PC-3 (cell line): ENCODE data around the gene RIMS4. TPM values are rescaled to one million over a fixed set of nuclear protein-coding genes. Genes with fewer than 3 reads are reported as not detected.

Experiments used
- ATAC-seq: fragments of 200-7000 bp; cut with Tn5 transposase; 2 replicates; pipeline ENCODE4 v1.9.1; 2020; ENCODE audit warnings: mild to moderate bottlenecking, moderate library complexity
- Bru-seq: library from RNA; stranded (reverse); fragments of 400-500 nt; gene quantifications from one replicate; lab custom pipeline; 2021; lab: Mats Ljungman, UMichigan
- BruChase-seq, 2 experiments: library from RNA; stranded (reverse); fragments of 400-500 nt; gene quantifications; one replicate each; lab custom pipeline; 2021; lab: Mats Ljungman, UMichigan
- BruUV-seq: library from RNA; stranded (reverse); fragments of 400-500 nt; replicated peaks from 2 replicates; lab custom pipeline; 2021; lab: Mats Ljungman, UMichigan
- CTCF ChIA-PET: fragments of 300-600 bp; sonication (Branson Sonifier 250); formaldehyde crosslinking; loops from one replicate; lab custom pipeline; 2022; ENCODE audit warnings: antibody characterized with exemption; lab: Charles Lee
- POLR2A ChIA-PET: fragments of 300-600 bp; sonication (Branson Sonifier 250); formaldehyde crosslinking; loops from one replicate; lab custom pipeline; 2022; ENCODE audit warnings: antibody characterized with exemption; ENCODE audit not compliant: unreplicated experiment; lab: Charles Lee
- DNase-seq: peaks from one replicate; pipeline ENCODE4 v3.0.0-alpha.2; 2015
- H2AFZ ChIP-seq: fragments of 300-600 bp; sonication (generic); 2 replicates; pipeline ENCODE4 v1.6.0; 2016; ENCODE audit warnings: antibody characterized with exemption, low read length
- H3F3A ChIP-seq: fragments of 300-600 bp; sonication (generic); one replicate; pipeline ENCODE4 v1.6.0; 2017; ENCODE audit warnings: antibody characterized with exemption, low read length, control low read depth, mild to moderate bottlenecking; ENCODE audit not compliant: unreplicated experiment
- H3K27ac ChIP-seq: fragments of 300-600 bp; sonication (generic); 2 replicates; pipeline ENCODE4 v1.5.1; 2016; ENCODE audit warnings: mild to moderate bottlenecking, low read length
- H3K27me3 ChIP-seq: fragments of 300-600 bp; sonication (generic); 2 replicates; pipeline ENCODE4 v1.6.1; 2016; ENCODE audit warnings: low read length, mixed read lengths
- H3K36me3 ChIP-seq: fragments of 300-600 bp; sonication (generic); 2 replicates; pipeline ENCODE4 v1.6.1; 2016; ENCODE audit warnings: low read depth, mixed run types, low read length, mixed read lengths
- H3K4me1 ChIP-seq: fragments of 300-600 bp; sonication (generic); 2 replicates; pipeline ENCODE4 v1.5.1; 2016; ENCODE audit warnings: low read length; ENCODE audit not compliant: insufficient read depth
- H3K4me2 ChIP-seq: fragments of 300-600 bp; sonication (generic); 2 replicates; pipeline ENCODE4 v1.6.0; 2016; ENCODE audit warnings: low read length
- H3K4me3 ChIP-seq: fragments of 300-600 bp; sonication (generic); 2 replicates; pipeline ENCODE4 v1.5.1; 2016; ENCODE audit warnings: mild to moderate bottlenecking, low read length, mixed read lengths
- H3K79me2 ChIP-seq: fragments of 300-600 bp; sonication (generic); 2 replicates; pipeline ENCODE4 v1.6.1; 2017; ENCODE audit warnings: low read length, mixed read lengths
- H3K9ac ChIP-seq: fragments of 300-600 bp; sonication (generic); 2 replicates; pipeline ENCODE4 v1.6.0; 2016; ENCODE audit warnings: mild to moderate bottlenecking, low read length
- H3K9me2 ChIP-seq: fragments of 300-600 bp; sonication (generic); replicated peaks from 2 replicates; pipeline ENCODE4 v1.6.1; 2016; ENCODE audit warnings: mixed run types, low read length, mixed read lengths
- H3K9me3 ChIP-seq: fragments of 300-600 bp; sonication (generic); 2 replicates; pipeline ENCODE4 v1.6.1; 2016; ENCODE audit warnings: low read length, mixed read lengths
- H4K20me1 ChIP-seq: fragments of 300-600 bp; sonication (generic); 2 replicates; pipeline ENCODE4 v1.6.1; 2016; ENCODE audit warnings: low read length, mixed read lengths
- EZH2 ChIP-seq: fragments of 300-600 bp; sonication (generic); IDR thresholded peaks from one replicate; pipeline ENCODE4 v1.6.1; 2017; ENCODE audit warnings: antibody characterized with exemption, mild to moderate bottlenecking, low read length; ENCODE audit not compliant: unreplicated experiment
- EZH2phosphoT487 ChIP-seq: fragments of 300-600 bp; sonication (generic); IDR thresholded peaks from 2 replicates; pipeline ENCODE4 v1.6.1; 2018; ENCODE audit warnings: mild to moderate bottlenecking, antibody characterized with exemption, low read length, borderline replicate concordance
- intact Hi-C: fragments of 100-400 bp; cut with micrococcal nuclease; formaldehyde crosslinking; loops from 2 replicates; pipeline ENCODE4 v1.9.0; 2023
- long read RNA-seq: library from polyadenylated mRNA; unstranded; transcript quantifications from one replicate; pipeline ENCODE4 v2.0.0, GENCODE V29; 2021; ENCODE audit not compliant: unreplicated experiment
- total RNA-seq: library from RNA; depleted of rRNA; stranded (reverse); fragments of >200 nt; gene quantifications from 2 replicates; pipeline ENCODE4 v1.2.3, GENCODE V29; 2014; rRNA removed
- TF ChIP-seq, protein P1 (sequence below): fragments of 300-600 bp; sonication (generic); conservative IDR thresholded peaks from 2 replicates; pipeline ENCODE4 v1.5.1; 2017; ENCODE audit warnings: antibody characterized with exemption, low read depth, mild to moderate bottlenecking, low read length

The RIMS4 gene
- total RNA-seq (0.04 and 0.17 TPM in 2 replicates), Bru-seq, nascent RNA (percentile 1 among the genes with signal in this experiment), BruChase-seq, experiment 1, labeled RNA remaining after a 6-hour chase (percentile 4 among the genes with signal in this experiment), BruChase-seq, experiment 2, labeled RNA remaining after a 2-hour chase (percentile 5 among the genes with signal in this experiment)
- long read RNA-seq: 0 reads

- no peaks in the 10 kb centered on the region for H3F3A ChIP-seq
- H3K4me3 ChIP-seq: no peak within 1 kb of the TSS
- no peak for DNase-seq
Measured at GRCh38 chr20:44810391-44811149, at the start of gene RIMS4. RIMS4 (minus strand) TSS chr20:44810546; CDS start chr20:44810271, 275 bp downstream.

DNA sequence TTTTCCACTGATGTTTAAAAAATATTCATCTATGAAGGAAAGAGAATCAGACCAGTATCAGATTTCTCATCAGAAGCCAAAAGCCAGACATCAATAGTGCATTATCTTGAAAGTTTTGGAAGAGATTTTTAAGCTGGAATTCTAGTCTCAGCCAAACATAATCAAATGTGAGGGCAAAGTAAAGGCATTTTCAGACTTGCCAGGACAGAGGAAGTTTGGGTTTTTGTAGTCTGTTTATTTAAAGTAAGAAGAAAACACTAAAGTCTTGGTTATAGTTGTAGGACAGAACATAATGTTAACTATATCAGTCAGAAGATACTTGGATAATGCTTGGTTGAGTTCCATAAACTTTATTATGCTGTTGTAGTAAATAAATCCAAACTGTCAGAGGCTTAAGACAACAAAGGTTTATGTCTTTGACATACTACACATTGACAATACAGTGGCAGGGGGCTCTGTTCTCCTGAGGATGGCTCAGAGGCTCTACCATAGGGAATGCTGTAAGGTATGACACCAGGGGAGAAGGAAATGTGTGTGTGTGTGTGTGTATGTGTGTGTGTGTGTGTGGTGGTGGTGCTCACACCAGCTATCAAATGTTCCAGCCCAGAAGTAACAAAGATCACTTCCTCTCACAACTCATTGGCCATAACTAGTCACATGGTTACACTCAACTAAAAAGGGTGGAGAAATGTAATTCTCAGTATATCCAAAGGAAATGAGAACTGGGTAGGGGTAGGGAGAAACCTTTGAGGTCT, 48.4 kb upstream of the RIMS4 start:
- Histone ChIP-seq H2AFZ (no peak overlapping the region), H3K4me3 (no peak overlapping the region), H3K27ac (no peak overlapping the region), H3F3A (no peaks in the 10 kb centered on the region), H3K79me2 (no peaks in the 10 kb centered on the region), H3K36me3 (no peaks in the 10 kb centered on the region), H3K4me2 (no peak overlapping the region), H3K9ac (no peak overlapping the region), H3K9me2 (no peaks in the 10 kb centered on the region), H3K9me3 (no peaks in the 10 kb centered on the region), H4K20me1 (no peaks in the 10 kb centered on the region), H3K4me1 (peaks cover 7% of the 10 kb centered on the region; the same call in 1 of the 2 replicates), H3K27me3 (peaks cover 13% of the 10 kb centered on the region)
- intact Hi-C loops: no loop called here
- no TSS peak for BruUV-seq
- ChIA-PET POLR2A (interaction anchor here (0.6 kb wide), 1 partner anchor 39 kb away, joined by 5 read pairs; no protein-coding TSS in a partner anchor), CTCF (no interaction called here)
- DNase-seq (no peak), ATAC-seq (no peak)
- TF ChIP-seq EZH2: no peak
- TF ChIP-seq, protein P1, sequence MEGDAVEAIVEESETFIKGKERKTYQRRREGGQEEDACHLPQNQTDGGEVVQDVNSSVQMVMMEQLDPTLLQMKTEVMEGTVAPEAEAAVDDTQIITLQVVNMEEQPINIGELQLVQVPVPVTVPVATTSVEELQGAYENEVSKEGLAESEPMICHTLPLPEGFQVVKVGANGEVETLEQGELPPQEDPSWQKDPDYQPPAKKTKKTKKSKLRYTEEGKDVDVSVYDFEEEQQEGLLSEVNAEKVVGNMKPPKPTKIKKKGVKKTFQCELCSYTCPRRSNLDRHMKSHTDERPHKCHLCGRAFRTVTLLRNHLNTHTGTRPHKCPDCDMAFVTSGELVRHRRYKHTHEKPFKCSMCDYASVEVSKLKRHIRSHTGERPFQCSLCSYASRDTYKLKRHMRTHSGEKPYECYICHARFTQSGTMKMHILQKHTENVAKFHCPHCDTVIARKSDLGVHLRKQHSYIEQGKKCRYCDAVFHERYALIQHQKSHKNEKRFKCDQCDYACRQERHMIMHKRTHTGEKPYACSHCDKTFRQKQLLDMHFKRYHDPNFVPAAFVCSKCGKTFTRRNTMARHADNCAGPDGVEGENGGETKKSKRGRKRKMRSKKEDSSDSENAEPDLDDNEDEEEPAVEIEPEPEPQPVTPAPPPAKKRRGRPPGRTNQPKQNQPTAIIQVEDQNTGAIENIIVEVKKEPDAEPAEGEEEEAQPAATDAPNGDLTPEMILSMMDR: no peak
- no peak for TF ChIP-seq EZH2phosphoT487

More at GRCh38 chr20:44810391-44811149, at the start of gene RIMS4:
- Histone ChIP-seq H3K9me3 (no peaks in the 10 kb centered on the region), H3K9ac (no peak within 1 kb of the TSS), H3K27ac (no peak within 1 kb of the TSS), H2AFZ (no peak within 1 kb of the TSS), H3K79me2 (no peaks in the 10 kb centered on the region), H3K36me3 (no peaks in the 10 kb centered on the region), H4K20me1 (no peaks in the 10 kb centered on the region), H3K27me3 (peaks cover 70% of the 10 kb centered on the region), H3K4me2 (no peak within 1 kb of the TSS), H3K9me2 (no peaks in the 10 kb centered on the region), H3K4me1 (no peaks in the 10 kb centered on the region)
- CTCF ChIA-PET: no interaction called here
- TF ChIP-seq EZH2: peak; percentile 87
- no peak for TF ChIP-seq EZH2phosphoT487
- intact Hi-C loops: no loop called here
- BruUV-seq: no TSS peak
- peak; percentile 27; the same call in 1 of the 2 replicates for ATAC-seq
- POLR2A ChIA-PET: no interaction called here

DNA sequence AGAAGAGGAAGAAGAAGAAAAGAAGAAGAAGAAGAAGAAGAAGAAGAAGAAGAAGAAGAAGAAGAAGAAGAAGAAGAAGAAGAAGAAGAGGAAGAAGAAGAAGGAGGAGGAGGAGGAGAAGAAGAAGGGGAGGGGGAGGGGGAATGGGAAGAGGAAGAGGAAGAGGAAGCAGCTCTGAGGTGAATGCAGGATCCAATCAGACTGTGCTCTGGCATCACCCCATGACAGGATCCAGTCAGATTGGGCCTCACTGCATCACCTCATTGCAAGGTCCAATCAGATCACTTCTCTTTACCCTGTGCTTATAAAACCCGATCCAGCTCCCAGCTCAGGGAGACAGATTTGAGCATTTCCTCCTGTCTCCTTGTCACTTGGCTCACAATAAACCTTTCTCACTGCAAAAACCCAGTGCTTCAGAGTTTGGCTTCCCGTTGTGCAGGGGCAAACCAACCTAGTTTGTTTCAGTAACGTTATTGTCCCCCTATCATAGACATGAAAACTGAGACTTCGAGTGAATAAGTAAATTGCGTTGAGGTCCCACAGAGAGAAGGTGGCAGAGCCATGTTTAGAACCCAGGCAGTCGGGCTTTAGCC, 46.6 kb upstream of the RIMS4 start:
- POLR2A ChIA-PET: interaction anchor here (0.6 kb wide), 1 partner anchor 103 kb away, joined by 4 read pairs; the partner anchor contains the start of gene TOMM34
- H4K20me1 ChIP-seq: no peaks in the 10 kb centered on the region
- no peak overlapping the region for H3K9ac ChIP-seq
- no peaks in the 10 kb centered on the region for H3F3A ChIP-seq
- peaks cover 22% of the 10 kb centered on the region for H3K27me3 ChIP-seq
- no peak overlapping the region for H3K27ac ChIP-seq
- no peak overlapping the region for H2AFZ ChIP-seq
- intact Hi-C loops: no loop called here
- no peak for ATAC-seq
- H3K9me2 ChIP-seq: no peaks in the 10 kb centered on the region
- H3K4me2 ChIP-seq: no peak overlapping the region
- no peaks in the 10 kb centered on the region for H3K9me3 ChIP-seq
- peaks cover 6% of the 10 kb centered on the region; the same call in 1 of the 2 replicates for H3K4me1 ChIP-seq
- BruUV-seq: no TSS peak
- no peaks in the 10 kb centered on the region for H3K79me2 ChIP-seq
- TF ChIP-seq, protein P1: no peak
- TF ChIP-seq EZH2 (no peak), EZH2phosphoT487 (no peak)
- peak; percentile 36 for DNase-seq
- CTCF ChIA-PET: no interaction called here
- H3K4me3 ChIP-seq: no peak overlapping the region
- no peaks in the 10 kb centered on the region for H3K36me3 ChIP-seq
